ENCODE results near the gene ITPRID2. TPM values are rescaled to one million over a fixed set of nuclear protein-coding genes. Genes with fewer than 3 reads are reported as not detected.

Gene ITPRID2
- total and polyA plus RNA-seq, 8 donors, result 90.6 to 175 (median 101) TPM

GRCh38 chr2:181962142-181962541 lies 70.6 kb downstream of the ITPRID2 start:
- Histone ChIP-seq H3K9me3 (no peaks in the 10 kb centered on the region), H3K4me1 (no peaks in the 10 kb centered on the region), H3K27me3 (no peaks in the 10 kb centered on the region), H3K36me3 (no peaks in the 10 kb centered on the region), H3K27ac (no peak overlapping the region), H3K4me3 (no peak overlapping the region)
- TF ChIP-seq CTCF (IDR thresholded peaks at IDR 0.05), result no peak
- ATAC-seq (no peak), DNase-seq (peak in 1 of 4 donors; percentile 83)
- intact Hi-C loops (cut with DNase I), result no loop called here

GRCh38 chr2:181970160-181970794 lies 78.7 kb downstream of the ITPRID2 start:
- DNase-seq (no peak), ATAC-seq (no peak)
- no peak overlapping the region for H3K4me3 ChIP-seq
- no peaks in the 10 kb centered on the region for H3K27me3 ChIP-seq
- H3K4me1 ChIP-seq, result no peaks in the 10 kb centered on the region
- no peaks in the 10 kb centered on the region for H3K36me3 ChIP-seq
- no peak for TF ChIP-seq CTCF (IDR thresholded peaks at IDR 0.05)
- no peak overlapping the region for H3K27ac ChIP-seq
- intact Hi-C loops (cut with DNase I), result no loop called here
- H3K9me3 ChIP-seq, result peaks cover 0 to 3% of the 10 kb centered on the region in 2 donors

GRCh38 chr2:181971032-181971431 lies 79.5 kb downstream of the ITPRID2 start:
- H3K27ac ChIP-seq, result no peak overlapping the region
- no peaks in the 10 kb centered on the region for H3K36me3 ChIP-seq
- H3K9me3 ChIP-seq, result peaks cover 0 to 3% of the 10 kb centered on the region in 2 donors
- no peak for TF ChIP-seq CTCF (IDR thresholded peaks at IDR 0.05)
- no peak overlapping the region for H3K4me3 ChIP-seq
- no peak for ATAC-seq
- no peaks in the 10 kb centered on the region for H3K27me3 ChIP-seq
- no peaks in the 10 kb centered on the region for H3K4me1 ChIP-seq
- intact Hi-C loops (cut with DNase I), result no loop called here
- no peak for DNase-seq

- Histone ChIP-seq H3K27ac (no peak overlapping the region), H3K4me3 (no peak overlapping the region), H3K36me3 (no peaks in the 10 kb centered on the region), H3K9me3 (peaks cover 0 to 3% of the 10 kb centered on the region in 2 donors), H3K27me3 (no peaks in the 10 kb centered on the region), H3K4me1 (no peaks in the 10 kb centered on the region)
- DNase-seq (no peak), ATAC-seq (no peak)
- TF ChIP-seq CTCF (IDR thresholded peaks at IDR 0.05), result no peak
- intact Hi-C loops (cut with DNase I), result no loop called here
Observed at GRCh38 chr2:181972431-181973170, 81.1 kb downstream of the ITPRID2 start.

GRCh38 chr2:181973171-181973783 lies 81.7 kb downstream of the ITPRID2 start:
- Histone ChIP-seq H3K9me3 (peaks cover 0 to 3% of the 10 kb centered on the region in 2 donors), H3K4me1 (no peaks in the 10 kb centered on the region), H3K27me3 (no peaks in the 10 kb centered on the region), H3K4me3 (no peak overlapping the region), H3K27ac (no peak overlapping the region), H3K36me3 (no peaks in the 10 kb centered on the region)
- intact Hi-C loops (cut with DNase I), result no loop called here
- DNase-seq (peak in 2 of 4 donors; percentile 45 to 49), ATAC-seq (no peak)
- no peak for TF ChIP-seq CTCF (IDR thresholded peaks at IDR 0.05)
